MCF 10A (cell line): ENCODE measurements around the gene ZNF688. TPM values are rescaled to one million over a fixed set of nuclear protein-coding genes. Genes with fewer than 3 reads are reported as not detected.
"Not testable (repeated sequence)": the region's sequence is repeated elsewhere in the genome, so short reads cannot be mapped to it uniquely, and the experiment has no call there.

Experiments used
- BruUV-seq: library from RNA; stranded (reverse); fragments of 400-500 nt; replicated peaks from 2 replicates; lab custom pipeline; 2021; lab: Mats Ljungman, UMichigan
- CTCF ChIA-PET: fragments of 300-600 bp; sonication (Branson Sonifier 250); formaldehyde crosslinking; extraction: SDS; loops from one replicate; lab custom pipeline; 2021; ENCODE audit warnings: antibody characterized with exemption, inconsistent platforms; lab: Yijun Ruan, JAX
- POLR2A ChIA-PET: fragments of 300-600, 350-650 bp; sonication (Branson Sonifier 250); formaldehyde crosslinking; extraction: SDS; loops from one replicate; lab custom pipeline; 2020; ENCODE audit warnings: antibody characterized with exemption, inconsistent platforms; lab: Yijun Ruan, JAX
- DNase-seq: peaks from one replicate; pipeline ENCODE4 v3.0.0-alpha.2; 2018; ENCODE audit not compliant: unreplicated experiment
- H3K27ac Mint-ChIP-seq: one replicate; pipeline ENCODE4 v1.8.0; 2022; ENCODE audit warnings: mild to moderate bottlenecking, low read depth, mixed read lengths; ENCODE audit not compliant: unreplicated experiment
- H3K27me3 Mint-ChIP-seq: one replicate; pipeline ENCODE4 v1.8.0; 2022; ENCODE audit warnings: mixed read lengths; ENCODE audit not compliant: insufficient read depth, unreplicated experiment
- H3K36me3 Mint-ChIP-seq: one replicate; pipeline ENCODE4 v1.8.0; 2022; ENCODE audit warnings: mild to moderate bottlenecking, moderate library complexity, mixed read lengths; ENCODE audit not compliant: insufficient read depth, unreplicated experiment
- H3K4me1 Mint-ChIP-seq: one replicate; pipeline ENCODE4 v1.8.0; 2022; ENCODE audit warnings: mixed read lengths; ENCODE audit not compliant: insufficient read depth, unreplicated experiment
- H3K4me3 Mint-ChIP-seq: one replicate; pipeline ENCODE4 v1.8.0; 2022; ENCODE audit warnings: mild to moderate bottlenecking, moderate library complexity, mixed read lengths; ENCODE audit not compliant: unreplicated experiment
- H3K9me3 Mint-ChIP-seq: one replicate; pipeline ENCODE4 v1.8.0; 2022; ENCODE audit warnings: mixed read lengths; ENCODE audit not compliant: unreplicated experiment
- CTCF ChIP-seq: fragments of 200-600 bp; IDR thresholded peaks from one replicate; pipeline ENCODE4 v1.8.0; 2022; ENCODE audit warnings: antibody characterized with exemption, mild to moderate bottlenecking; ENCODE audit not compliant: unreplicated experiment
- intact Hi-C: fragments of 100-400 bp; cut with micrococcal nuclease; formaldehyde crosslinking; loops from 2 replicates; pipeline ENCODE4 v1.14.1; 2022
- total RNA-seq: library from RNA; stranded (reverse); gene quantifications from 2 replicates; pipeline ENCODE4 v1.2.3, GENCODE V29; 2022

ZNF688 gene
- total RNA-seq, 1 experiment from 2014 or later = 9.0 TPM

GRCh38 chr16:30600215-30600614 is 28.7 kb upstream of the ZNF688 start:
- DNase-seq = no peak
- POLR2A ChIA-PET = interaction anchor here (0.7 to 2.5 kb wide), 4 partner anchors 10 to 238 kb away, joined by 3 to 9 read pairs (median 3); partner anchors contain the start of genes ZNF689, ZNF747 and ZNF785
- no TSS peak for BruUV-seq

GRCh38 chr16:30592871-30593270 is 21.4 kb upstream of the ZNF688 start:
- H3K4me3 Mint-ChIP-seq = no peak overlapping the region
- H3K4me1 Mint-ChIP-seq = no peaks in the 10 kb centered on the region
- no peak overlapping the region for H3K27ac Mint-ChIP-seq
- DNase-seq = no peak
- no peaks in the 10 kb centered on the region for H3K9me3 Mint-ChIP-seq
- intact Hi-C loops = no loop called here
- BruUV-seq = no TSS peak
- no peak for TF ChIP-seq CTCF
- peaks cover 5% of the 10 kb centered on the region for H3K36me3 Mint-ChIP-seq
- ChIA-PET CTCF (interaction anchor here (0.6 to 0.7 kb wide), 2 partner anchors 42 to 118 kb away, joined by 3 read pairs; no protein-coding TSS in a partner anchor), POLR2A (no interaction called here)
- H3K27me3 Mint-ChIP-seq = no peaks in the 10 kb centered on the region

More at GRCh38 chr16:30600215-30600614, 28.7 kb upstream of the ZNF688 start:
- no peak for TF ChIP-seq CTCF
- Mint-ChIP-seq H3K27me3 (no peaks in the 10 kb centered on the region), H3K4me3 (no peak overlapping the region), H3K27ac (no peak overlapping the region), H3K9me3 (no peaks in the 10 kb centered on the region), H3K4me1 (no peaks in the 10 kb centered on the region), H3K36me3 (peaks cover 29% of the 10 kb centered on the region)
- intact Hi-C loops = no loop called here
- CTCF ChIA-PET = interaction anchor here (0.8 to 3.1 kb wide), 4 partner anchors 15 to 170 kb away, joined by 3 to 20 read pairs (median 4); partner anchors contain the start of gene DCTPP1

GRCh38 chr16:30590869-30591268 is 19.4 kb upstream of the ZNF688 start:
- BruUV-seq, H3K27me3 Mint-ChIP-seq, H3K36me3 Mint-ChIP-seq, H3K9me3 Mint-ChIP-seq, H3K27ac Mint-ChIP-seq, H3K4me1 Mint-ChIP-seq, H3K4me3 Mint-ChIP-seq, DNase-seq, intact Hi-C loops: not testable (repeated sequence)
- ChIA-PET POLR2A (interaction anchor here (0.6 to 0.7 kb wide), 2 partner anchors 16 to 34 kb away, joined by 3 read pairs; no protein-coding TSS in a partner anchor), CTCF (interaction anchor here (0.6 to 1.3 kb wide), 5 partner anchors 17 to 220 kb away, joined by 3 to 6 read pairs (median 3); partner anchors contain the start of gene ITGAL)

- H3K27ac Mint-ChIP-seq, H3K4me3 Mint-ChIP-seq, BruUV-seq, H3K36me3 Mint-ChIP-seq, H3K9me3 Mint-ChIP-seq, DNase-seq, H3K27me3 Mint-ChIP-seq, H3K4me1 Mint-ChIP-seq, POLR2A ChIA-PET, intact Hi-C loops: not testable (repeated sequence)
- CTCF ChIA-PET = interaction anchor here (0.6 kb wide), 1 partner anchor 620 kb away, joined by 4 read pairs; no protein-coding TSS in a partner anchor
These were observed 18.1 kb upstream of the ZNF688 start for GRCh38 chr16:30589582-30589981.

DNA sequence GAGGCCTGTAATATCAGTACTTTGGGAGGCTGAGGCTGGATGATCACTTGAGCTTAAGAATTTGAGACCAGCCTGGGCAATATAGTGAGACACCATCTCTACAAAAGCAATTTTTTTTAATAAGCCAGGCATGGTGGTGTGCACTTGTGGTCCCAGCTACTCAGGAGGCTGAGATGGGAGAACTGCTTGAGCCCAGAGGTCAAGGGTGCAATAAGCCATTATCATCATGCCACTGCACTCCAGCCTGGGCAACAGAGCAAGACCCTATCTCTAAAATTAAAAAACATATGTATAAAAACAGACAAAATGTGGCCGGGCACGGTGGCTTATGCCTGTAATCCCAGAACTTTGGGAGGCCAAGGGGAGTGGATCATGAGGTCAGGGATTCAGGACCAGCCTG is 17.1 kb upstream of the ZNF688 start:
- H3K27me3 Mint-ChIP-seq = no peaks in the 10 kb centered on the region
- BruUV-seq = no TSS peak
- H3K27ac Mint-ChIP-seq = no peak overlapping the region
- ChIA-PET POLR2A (no interaction called here), CTCF (interaction anchor here (0.6 kb wide), 1 partner anchor 202 kb away, joined by 4 read pairs; no protein-coding TSS in a partner anchor)
- intact Hi-C loops = no loop called here
- no peak for DNase-seq
- H3K36me3 Mint-ChIP-seq = peaks cover 6% of the 10 kb centered on the region
- H3K4me3 Mint-ChIP-seq = no peak overlapping the region
- no peak for TF ChIP-seq CTCF
- H3K9me3 Mint-ChIP-seq = no peaks in the 10 kb centered on the region
- H3K4me1 Mint-ChIP-seq = no peaks in the 10 kb centered on the region
